Osteoblast (primary cell): ENCODE results near the gene DEPP1. TPM values are rescaled to one million over a fixed set of nuclear protein-coding genes. Genes with fewer than 3 reads are reported as not detected.
A peak's percentile ranks its signal among the peaks of the same experiment; 100 is the strongest.

Experiments used
- DNase-seq: peaks from one replicate; pipeline ENCODE4 v3.0.0; 2011; ENCODE audit warnings: low spot score, mixed read lengths; ENCODE audit not compliant: insufficient read length; ENCODE audit errors: missing footprints
- H2AFZ ChIP-seq: 2 replicates; pipeline ENCODE4 v1.6.0; 2011; ENCODE audit warnings: mild to moderate bottlenecking, low read length
- H3K27ac ChIP-seq: 2 replicates; pipeline ENCODE4 v1.5.1; 2011; ENCODE audit warnings: mild to moderate bottlenecking, low read depth, low read length, moderate library complexity
- H3K27me3 ChIP-seq: 2 replicates; pipeline ENCODE4 v1.6.0; 2012; ENCODE audit warnings: mild to moderate bottlenecking, control low read depth, inconsistent platforms, low read length, moderate library complexity; ENCODE audit not compliant: insufficient read depth
- H3K36me3 ChIP-seq: 2 replicates; pipeline ENCODE4 v1.5.1; 2011; ENCODE audit warnings: mild to moderate bottlenecking, low read length, control low read depth, moderate library complexity; ENCODE audit not compliant: insufficient read depth
- H3K4me1 ChIP-seq: 2 replicates; pipeline ENCODE4 v1.5.1; 2011; ENCODE audit warnings: mild to moderate bottlenecking, low read length, control low read depth, moderate library complexity; ENCODE audit not compliant: insufficient read depth
- H3K4me2 ChIP-seq: 2 replicates; pipeline ENCODE4 v1.6.0; 2011; ENCODE audit warnings: mild to moderate bottlenecking, low read length; ENCODE audit not compliant: insufficient read depth
- H3K4me3 ChIP-seq: fragments of 200-600 bp; sonication (generic); 3 replicates; pipeline ENCODE4 v1.5.1; 2012; ENCODE audit warnings: mild to moderate bottlenecking, low read length, inconsistent platforms; ENCODE audit not compliant: insufficient read depth
- H3K79me2 ChIP-seq: 2 replicates; pipeline ENCODE4 v1.6.0; 2012; ENCODE audit warnings: mild to moderate bottlenecking, low read length, control low read depth, inconsistent platforms; ENCODE audit not compliant: insufficient read depth
- H3K9me3 ChIP-seq: 2 replicates; pipeline ENCODE4 v1.5.1; 2011; ENCODE audit warnings: low read depth, low read length, control low read depth
- H4K20me1 ChIP-seq: 2 replicates; pipeline ENCODE4 v1.6.0; 2012; ENCODE audit warnings: mild to moderate bottlenecking, low read length, control low read depth; ENCODE audit not compliant: insufficient read depth
- CTCF ChIP-seq: IDR thresholded peaks from 2 replicates; pipeline ENCODE4 v1.5.1; 2011; ENCODE audit warnings: mild to moderate bottlenecking, low read depth, low read length, moderate library complexity; ENCODE audit errors: extremely low read depth
- total RNA-seq: library from RNA; depleted of rRNA; stranded (reverse); fragments of >200 nt; gene quantifications from 2 replicates; pipeline ENCODE4 v1.2.3, GENCODE V29; 2012

The DEPP1 gene
- total RNA-seq, 1 donor = 87.6 TPM

- Histone ChIP-seq H3K9me3 (no peaks in the 10 kb centered on the region), H3K36me3 (peaks cover 8% of the 10 kb centered on the region), H3K27me3 (no peaks in the 10 kb centered on the region), H3K4me1 (peaks cover 46% of the 10 kb centered on the region), H4K20me1 (no peaks in the 10 kb centered on the region), H3K4me3 (peak overlapping the region; percentile 80), H2AFZ (peak overlapping the region; percentile 77), H3K79me2 (peaks cover 14% of the 10 kb centered on the region), H3K27ac (peak overlapping the region; percentile 89), H3K4me2 (peak overlapping the region; percentile 96)
- DNase-seq = peak; percentile 97
- no peak for TF ChIP-seq CTCF
Observed at GRCh38 chr10:45000138-45000751, 21.6 kb upstream of the DEPP1 start.

GRCh38 chr10:44998146-44998631 is 19.6 kb upstream of the DEPP1 start:
- Histone ChIP-seq H3K27me3 (no peaks in the 10 kb centered on the region), H2AFZ (no peak overlapping the region), H3K79me2 (peaks cover 8% of the 10 kb centered on the region), H3K4me2 (peak overlapping the region; percentile 40), H3K4me1 (peaks cover 56% of the 10 kb centered on the region), H3K9me3 (no peaks in the 10 kb centered on the region), H3K4me3 (no peak overlapping the region), H3K27ac (peak overlapping the region; percentile 34), H3K36me3 (peaks cover under 1% of the 10 kb centered on the region), H4K20me1 (no peaks in the 10 kb centered on the region)
- TF ChIP-seq CTCF = no peak
- DNase-seq = peak; percentile 76

DNA sequence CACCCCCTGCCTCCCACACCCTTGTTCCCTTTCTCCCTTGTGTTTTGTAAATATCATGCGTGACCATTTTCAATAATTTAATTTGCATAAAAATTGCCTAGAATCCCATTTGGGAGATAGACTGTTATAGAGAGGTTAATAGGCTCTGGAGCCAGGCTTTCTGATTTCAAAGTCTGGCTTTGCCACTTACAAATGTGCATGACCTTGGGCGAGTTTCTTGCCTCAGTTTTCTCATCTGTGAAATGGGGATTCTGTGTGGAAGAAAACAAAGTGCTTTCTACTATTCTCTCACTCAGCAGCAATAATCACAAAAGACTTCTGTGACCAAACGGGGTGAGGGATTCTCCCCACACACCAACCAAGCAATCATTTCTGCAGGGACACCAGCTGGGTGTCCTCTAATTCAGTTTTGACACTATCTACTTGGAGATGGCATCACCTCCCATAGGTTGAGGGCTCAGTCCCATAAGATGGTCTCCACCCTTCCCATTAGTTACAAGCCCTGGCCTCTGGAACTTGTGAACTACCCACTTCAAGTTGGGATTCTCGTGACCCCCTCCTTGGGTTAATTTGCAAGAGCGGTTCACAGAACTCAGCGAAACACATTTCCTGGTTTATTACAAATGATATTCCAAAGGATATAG is 18.6 kb upstream of the DEPP1 start:
- H3K9me3 ChIP-seq = no peaks in the 10 kb centered on the region
- TF ChIP-seq CTCF = no peak
- no peaks in the 10 kb centered on the region for H3K36me3 ChIP-seq
- H3K27ac ChIP-seq = peak overlapping the region; percentile 78
- peaks cover 56% of the 10 kb centered on the region for H3K4me1 ChIP-seq
- H2AFZ ChIP-seq = no peak overlapping the region
- no peak for DNase-seq
- H3K79me2 ChIP-seq = peaks cover 4% of the 10 kb centered on the region
- no peak overlapping the region for H3K4me3 ChIP-seq
- no peaks in the 10 kb centered on the region for H3K27me3 ChIP-seq
- H3K4me2 ChIP-seq = no peak overlapping the region
- H4K20me1 ChIP-seq = no peaks in the 10 kb centered on the region

DNA sequence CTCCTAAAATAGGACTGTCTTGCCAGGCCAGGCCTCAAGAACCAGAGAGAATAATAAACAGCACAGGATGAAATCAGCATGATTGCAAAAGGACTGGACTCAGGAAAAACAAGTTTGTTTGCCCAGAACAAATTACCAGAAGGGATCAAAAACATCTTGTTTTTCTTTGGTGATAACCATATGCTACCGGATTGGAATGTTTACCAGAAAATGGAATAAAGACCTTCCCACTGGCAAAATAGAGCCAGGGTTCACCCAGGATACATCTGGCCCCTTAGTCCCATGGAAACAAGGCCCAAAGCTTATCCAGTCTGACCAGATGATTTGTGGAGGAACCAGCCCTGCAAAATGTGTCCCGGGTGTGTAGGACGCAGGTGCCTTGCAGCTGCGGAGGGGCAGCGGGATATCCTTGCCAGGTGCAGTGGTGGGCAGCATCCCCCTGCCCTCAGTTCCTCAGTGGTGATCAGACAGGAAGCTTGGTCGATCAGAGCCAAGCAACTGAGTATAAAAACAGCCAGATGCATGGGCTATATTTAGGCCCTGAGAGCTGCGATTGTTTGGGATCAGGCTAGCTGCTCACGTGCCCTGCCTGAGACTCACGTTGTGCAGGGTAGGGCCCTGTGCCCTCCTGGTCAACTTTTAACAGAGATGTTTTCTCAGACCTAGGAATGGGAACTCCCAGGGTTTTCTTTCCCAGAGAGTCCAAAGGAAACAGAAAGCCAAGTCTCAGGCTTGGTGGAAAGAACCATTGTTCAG is 17.5 kb upstream of the DEPP1 start:
- Histone ChIP-seq H3K27ac (peak overlapping the region; percentile 78), H2AFZ (peak overlapping the region; percentile 81), H3K36me3 (no peaks in the 10 kb centered on the region), H4K20me1 (no peaks in the 10 kb centered on the region), H3K4me3 (no peak overlapping the region), H3K4me1 (peaks cover 52% of the 10 kb centered on the region), H3K4me2 (peak overlapping the region; percentile 20), H3K79me2 (no peaks in the 10 kb centered on the region), H3K9me3 (no peaks in the 10 kb centered on the region), H3K27me3 (no peaks in the 10 kb centered on the region)
- TF ChIP-seq CTCF = no peak
- DNase-seq = peak; percentile 84
